ENCODE data around the gene RAPGEF4.
A peak's percentile ranks its signal among the peaks of the same experiment; 100 is the strongest.
"Not testable (repeated sequence)": the region's sequence is repeated elsewhere in the genome, so short reads cannot be mapped to it uniquely, and the experiment has no call there.

RAPGEF4 gene

GRCh38 chr2:172777431-172777830, 41.8 kb downstream of the RAPGEF4 start:
- no peak for DNase-seq

DNA sequence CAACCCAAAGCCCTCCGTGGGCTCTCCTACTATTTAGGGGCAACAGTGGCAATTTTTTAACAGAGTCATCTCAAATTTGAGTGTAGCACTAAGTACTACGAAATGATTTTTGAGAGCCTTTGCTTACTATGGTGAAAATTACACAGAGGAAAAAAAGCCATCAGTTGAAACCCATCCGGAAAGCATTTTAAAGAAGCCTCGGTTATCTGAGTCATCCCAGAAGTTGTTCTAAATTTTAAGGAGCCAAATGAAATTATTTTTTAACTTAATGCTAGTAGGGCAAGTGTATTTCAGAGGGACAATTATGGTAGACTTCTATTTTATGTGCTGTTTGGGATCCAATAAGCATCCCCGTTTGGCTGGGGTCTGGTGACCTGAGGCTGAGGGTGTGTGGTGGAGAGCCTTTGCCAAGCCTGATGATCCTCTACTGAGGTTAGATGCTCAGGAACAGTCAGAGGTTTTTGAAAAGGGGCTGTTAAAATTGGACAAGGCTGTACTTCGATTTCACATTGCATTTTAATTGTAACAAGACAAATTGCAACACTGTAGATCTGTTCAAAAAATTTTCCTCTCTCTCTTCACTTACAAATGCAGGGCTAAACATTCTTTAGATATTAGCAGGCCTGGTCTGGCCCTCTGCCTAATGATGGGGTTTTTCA, 47.0 kb downstream of the RAPGEF4 start:
- no peak for DNase-seq

DNA sequence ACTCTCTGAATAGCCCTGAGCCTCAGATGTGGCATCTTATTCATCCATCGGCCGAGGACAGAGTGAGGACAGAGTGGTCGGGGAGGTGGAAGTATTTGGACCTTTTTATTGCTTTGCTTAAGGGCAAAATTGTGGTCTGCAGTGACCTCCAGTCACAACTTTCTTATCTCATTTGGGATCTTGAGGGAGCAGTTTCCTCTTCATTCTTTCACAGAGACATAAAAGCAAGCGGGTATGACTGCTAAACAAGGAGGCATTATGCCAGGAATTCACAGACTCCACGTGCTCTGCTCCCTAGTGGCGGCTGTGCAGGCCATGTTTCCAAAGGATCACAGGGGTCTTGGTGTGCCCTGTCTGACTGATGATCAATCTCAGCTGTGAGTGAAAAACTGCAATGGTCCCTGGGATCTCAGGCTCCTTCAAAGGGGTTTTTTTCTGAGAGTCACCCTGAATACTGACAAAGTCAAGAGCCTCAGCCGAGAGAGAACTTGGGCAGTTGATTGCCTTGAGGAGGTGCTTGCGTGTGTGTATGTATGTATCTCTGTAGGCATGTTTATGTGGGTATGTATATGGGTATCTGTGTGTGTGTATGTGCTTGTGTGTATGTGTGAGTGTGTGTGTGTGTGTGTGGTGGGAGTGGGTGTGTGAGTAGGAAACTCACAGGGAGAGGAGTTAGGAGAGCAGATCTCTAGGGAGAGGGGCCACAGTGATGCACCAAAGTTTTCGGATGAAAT, 47.7 kb downstream of the RAPGEF4 start:
- DNase-seq = no peak

DNA sequence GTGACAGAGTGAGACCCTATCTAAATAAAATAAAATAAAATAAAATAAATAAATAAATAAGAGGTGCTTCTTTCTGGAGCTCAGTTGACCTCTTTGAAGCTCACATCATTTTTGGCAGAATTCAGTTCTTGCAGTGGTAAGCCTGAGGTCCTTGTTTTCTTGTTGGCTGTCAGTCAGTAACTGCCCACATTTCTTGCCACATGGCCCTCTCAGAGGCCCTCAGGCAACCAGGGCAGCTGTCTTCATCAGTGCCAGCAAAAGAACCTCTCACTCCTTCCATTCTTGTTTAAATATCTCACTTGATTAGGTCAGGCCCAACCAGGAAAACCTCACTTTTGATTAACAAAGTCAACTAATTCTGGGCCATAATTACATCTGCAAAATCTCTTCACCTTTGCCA, 53.2 kb downstream of the RAPGEF4 start:
- DNase-seq = no peak

- DNase-seq = no peak
These were observed 54.8 kb downstream of the RAPGEF4 start for GRCh38 chr2:172790404-172790803.

DNA sequence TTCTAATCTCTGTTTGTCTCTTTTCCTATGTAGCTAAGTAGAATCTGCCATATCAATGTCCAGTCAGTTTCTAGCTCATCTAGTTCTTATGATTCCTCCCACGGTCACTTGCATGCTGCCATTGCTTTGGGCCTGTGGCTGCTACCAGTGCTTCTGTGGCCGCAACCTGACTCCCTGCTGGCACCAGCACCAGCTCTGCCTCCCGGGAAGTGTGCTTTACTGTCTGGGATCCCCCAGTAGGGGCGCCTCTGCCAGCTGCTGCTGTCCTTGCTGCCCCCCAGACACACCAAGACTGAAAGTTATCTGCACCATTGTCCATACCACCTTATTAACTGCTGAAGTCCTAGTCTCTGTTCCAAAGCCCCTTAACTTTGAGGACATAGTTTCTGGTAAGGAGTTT, 56.3 kb downstream of the RAPGEF4 start:
- no peak for DNase-seq

GRCh38 chr2:172792711-172793110, 57.1 kb downstream of the RAPGEF4 start:
- no peak for DNase-seq

DNA sequence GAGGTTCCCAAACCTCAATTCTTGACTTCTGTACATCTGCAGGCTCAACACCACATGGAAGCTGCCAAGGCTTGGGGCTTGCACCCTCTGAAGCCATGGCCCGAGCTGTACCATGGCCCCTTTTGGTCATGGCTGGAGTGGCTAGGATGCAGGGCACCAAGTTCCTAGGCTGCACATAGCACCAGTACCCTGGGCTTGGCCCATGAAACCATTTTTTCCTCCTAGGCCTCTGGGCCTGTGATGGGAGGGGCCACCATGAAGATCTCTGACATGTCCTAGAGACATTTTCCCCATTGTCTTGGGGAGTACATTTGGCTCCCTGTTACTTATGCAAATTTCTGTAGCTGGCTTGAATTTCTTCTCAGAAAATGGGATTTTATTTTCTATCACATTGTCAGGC, 67.7 kb downstream of the RAPGEF4 start:
- DNase-seq = not testable (repeated sequence)

DNA sequence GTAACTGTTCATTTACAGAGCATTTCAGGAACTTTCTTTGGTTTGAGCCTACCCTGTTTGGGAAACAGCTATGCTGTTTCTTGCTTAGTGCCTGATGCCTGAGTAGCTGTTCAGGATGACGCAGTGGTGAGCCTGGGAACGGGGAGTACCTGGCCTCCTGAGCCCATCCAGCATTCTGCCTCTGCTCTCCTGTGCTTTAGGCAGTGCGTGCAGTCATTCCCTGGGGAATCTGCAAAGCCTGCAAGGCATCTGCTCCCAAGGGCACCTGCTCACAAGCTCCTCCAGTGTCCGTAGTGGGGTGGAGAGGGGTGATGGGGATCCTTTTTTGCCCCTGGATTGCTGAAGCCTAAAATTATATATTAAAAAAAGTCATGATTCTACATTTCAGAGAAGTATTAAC, 68.8 kb downstream of the RAPGEF4 start:
- no peak for DNase-seq

- peak; percentile 87 for DNase-seq
These were observed 70.8 kb downstream of the RAPGEF4 start for GRCh38 chr2:172806493-172806892.

DNA sequence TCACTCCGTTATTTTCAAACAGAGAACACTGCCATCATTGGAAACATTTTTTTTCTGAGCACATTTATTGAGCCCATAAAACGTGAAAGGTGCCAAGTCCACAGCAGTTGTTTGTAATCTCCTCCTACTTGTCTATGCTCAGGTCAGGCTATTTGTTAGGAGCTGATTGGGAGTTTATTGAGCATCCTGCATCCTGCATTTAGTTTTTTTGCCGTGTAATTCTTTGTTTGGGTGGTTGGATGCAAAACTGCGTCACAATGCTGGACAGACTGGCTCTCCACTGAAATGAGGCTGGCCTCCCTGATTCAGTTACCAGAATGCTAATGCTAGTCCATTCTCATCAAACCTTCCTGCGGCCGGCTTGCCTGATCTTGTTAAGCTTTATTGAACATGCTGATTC, 71.4 kb downstream of the RAPGEF4 start:
- DNase-seq = peak; percentile 31

- DNase-seq = no peak
These were observed 72.5 kb downstream of the RAPGEF4 start for GRCh38 chr2:172808156-172808555.

DNA sequence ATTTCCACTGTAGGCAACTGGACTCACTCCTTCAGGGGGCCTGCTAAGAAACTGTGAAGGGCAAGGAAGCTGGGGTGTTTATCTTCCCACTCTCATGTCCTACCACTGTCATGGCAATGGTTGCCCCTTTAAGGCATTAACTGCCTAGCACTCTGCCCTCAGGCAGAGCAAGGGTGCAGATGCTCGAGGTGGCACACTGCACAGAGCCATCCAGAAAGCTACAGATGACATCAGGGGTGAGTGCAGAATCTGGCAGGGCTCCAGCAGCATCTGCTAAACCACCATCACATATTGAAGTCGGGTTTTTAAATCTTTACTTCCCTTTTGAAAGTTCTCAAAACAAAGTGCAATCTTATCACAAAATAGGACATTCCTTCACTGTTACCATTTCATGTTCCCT, 75.4 kb downstream of the RAPGEF4 start:
- DNase-seq = no peak

- no peak for DNase-seq
These were observed 76.6 kb downstream of the RAPGEF4 start for GRCh38 chr2:172812158-172812744.

DNA sequence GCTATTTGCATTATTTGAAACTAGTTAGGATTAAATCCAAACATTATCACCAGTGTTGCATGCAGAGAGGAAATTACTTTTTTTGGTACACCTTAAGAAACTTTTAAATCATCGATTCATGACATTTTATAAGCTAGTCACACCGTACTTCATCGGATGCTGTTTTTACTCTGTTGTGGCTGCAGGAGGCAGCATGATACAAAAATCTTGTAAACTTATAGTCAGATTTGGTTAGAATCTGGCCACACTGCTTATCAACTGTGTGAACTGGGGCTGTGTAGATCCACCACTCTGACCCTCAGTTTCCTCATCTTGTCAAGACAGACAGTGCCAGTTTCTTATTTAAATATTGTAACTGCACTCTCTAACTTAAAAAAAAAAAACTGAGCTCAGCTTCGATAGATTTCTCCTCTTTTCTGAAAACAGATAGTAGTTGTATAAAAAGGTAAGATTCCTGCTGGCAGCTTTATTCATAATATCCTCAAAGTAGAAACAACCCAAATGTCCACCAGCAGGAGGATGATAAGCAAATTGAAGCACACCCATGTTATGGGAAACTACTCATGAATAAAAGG, 77.8 kb downstream of the RAPGEF4 start:
- DNase-seq = peak; percentile 14

DNA sequence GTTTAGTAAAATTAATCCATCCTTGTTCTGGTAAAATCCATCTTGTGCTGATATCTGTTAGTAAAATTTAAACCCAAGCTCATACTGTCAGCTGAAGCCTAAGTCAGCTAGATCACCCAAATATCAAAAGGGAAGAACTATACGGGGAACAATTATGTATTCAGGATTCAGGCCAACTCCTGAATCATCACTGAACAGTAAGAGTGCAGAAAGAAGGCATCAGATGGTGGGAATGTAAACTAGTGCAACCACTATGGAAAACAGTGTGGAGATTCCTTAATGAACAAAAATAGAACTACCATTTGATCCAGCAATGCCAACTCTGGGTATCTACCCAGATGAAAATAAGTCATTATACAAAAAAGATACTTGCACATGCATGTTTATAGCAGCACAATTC, 81.8 kb downstream of the RAPGEF4 start:
- no peak for DNase-seq

DNA sequence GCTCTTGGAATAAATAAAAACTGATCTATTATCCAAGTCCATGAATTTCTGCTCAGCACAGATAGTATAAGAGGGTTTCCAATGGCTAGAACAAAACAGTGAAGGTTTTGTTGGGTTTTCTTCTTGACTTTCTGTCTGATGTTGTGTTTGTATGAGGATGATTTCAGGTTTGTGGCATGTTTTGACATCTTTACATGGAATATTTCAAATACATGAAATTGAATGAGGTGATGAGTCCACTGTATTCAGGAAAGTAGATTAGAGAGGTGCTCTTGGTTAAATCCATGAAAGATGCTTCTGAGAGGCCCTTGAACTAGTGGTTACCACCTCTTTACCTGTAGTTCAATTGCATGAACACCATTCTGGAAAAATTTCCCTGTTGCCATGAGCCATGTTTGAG, 84.3 kb downstream of the RAPGEF4 start:
- peak; percentile 85 for DNase-seq

DNA sequence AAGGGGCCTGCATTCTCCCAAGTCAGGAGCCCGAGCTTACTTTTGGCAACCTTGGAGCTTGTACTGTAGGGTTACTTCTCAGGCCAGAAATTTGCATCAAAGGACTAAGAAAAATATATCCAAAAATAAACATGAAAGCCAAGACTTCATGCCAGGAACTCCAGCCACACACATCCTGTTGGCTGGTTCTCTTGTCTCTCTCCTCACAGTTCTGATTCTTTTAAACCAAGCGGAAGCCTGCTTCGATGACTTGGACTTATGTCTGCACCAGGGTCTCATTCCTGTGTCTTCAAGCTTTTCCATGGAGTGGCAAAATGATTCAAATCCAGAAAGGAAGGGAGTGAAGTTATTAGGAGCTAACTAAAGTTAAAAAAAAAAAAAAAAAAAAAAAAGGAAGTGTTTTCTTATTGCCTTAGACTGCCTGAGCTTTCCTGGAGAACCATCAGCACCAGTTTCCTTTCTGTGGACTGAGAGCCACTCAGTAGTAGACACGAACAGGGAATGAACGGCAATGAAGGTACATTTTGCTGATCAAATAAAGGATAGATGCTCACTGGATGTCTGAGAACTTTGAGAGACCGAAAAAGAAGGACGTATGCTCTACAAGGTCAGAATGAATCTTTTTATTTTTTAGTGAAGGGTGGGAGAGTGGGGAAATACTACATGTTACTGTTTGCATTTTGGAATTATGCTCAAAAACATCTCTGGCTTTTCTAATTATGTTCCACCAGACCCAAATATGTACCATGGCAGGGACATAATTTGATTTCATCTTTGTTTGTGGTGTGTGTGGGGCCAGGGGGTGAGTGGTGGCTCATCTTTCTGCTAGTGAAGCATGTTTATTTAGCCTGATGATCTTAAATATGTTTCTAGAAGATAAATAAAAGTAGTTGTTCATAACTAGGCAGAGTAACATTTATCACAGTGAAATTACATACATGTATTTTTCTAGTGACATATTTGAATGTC, 86.0 kb downstream of the RAPGEF4 start:
- DNase-seq = no peak

DNA sequence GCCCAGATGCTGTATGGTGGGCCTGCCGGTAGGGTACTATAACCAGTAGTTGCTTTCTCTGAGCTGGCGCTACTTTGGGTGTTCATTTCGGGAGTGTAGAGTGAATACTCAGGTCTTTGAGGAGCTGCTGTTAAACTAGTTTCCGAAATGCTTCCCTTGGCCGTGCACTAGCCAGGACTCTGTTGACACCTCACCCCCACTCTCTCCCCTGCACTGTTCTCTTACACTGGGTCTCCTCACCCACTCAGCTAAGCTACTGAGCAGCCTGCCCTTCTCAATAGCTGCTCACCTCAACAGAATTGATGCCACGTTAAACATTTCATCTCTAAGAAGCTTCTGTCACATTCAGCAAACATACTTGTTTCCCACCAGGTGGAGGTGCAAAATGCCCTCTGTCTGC, 86.9 kb downstream of the RAPGEF4 start:
- no peak for DNase-seq

DNA sequence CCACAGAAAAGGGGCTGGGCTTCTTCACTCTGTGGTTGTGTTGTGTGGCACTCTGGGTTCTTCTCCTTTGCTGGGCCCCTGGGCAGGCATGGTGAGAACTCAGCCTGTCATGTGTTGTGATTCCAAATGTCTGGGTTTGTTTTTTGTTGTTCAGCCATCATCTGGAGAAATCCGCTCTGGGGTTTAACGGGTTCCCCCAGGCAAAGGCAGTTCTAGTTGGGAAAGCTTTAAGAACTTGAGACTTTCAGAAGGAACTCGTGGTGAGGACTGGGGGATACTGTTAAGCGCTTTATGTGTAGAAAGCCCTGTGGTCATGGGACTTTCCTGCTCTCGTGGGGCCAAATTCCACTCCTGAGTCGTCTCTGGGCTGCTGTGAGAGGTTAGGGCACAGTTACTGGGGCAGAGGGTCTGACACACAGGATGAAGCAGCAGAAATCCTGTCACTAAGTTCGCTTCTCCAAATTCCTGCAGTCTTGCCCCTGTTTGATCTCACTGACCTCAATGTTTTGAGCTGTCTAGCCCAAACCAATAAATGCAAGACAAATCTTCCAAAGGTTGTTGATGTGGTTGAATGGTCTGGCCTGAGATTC, 87.7 kb downstream of the RAPGEF4 start:
- DNase-seq = no peak

- DNase-seq = no peak
These were observed 90.9 kb downstream of the RAPGEF4 start for GRCh38 chr2:172826522-172826921.

GRCh38 chr2:172829229-172829628, 93.6 kb downstream of the RAPGEF4 start:
- no peak for DNase-seq

All from DMS79 treated with DMSO at 0.1 percent for 48 hours (cell line).